Parathyroid adenoma (tissue), 2 donors: ENCODE data around the gene KIF26B.

Source experiments
- H2AFZ ChIP-seq: fragments of 300-600 bp; sonication (generic); one replicate; pipeline ENCODE4 v1.7.0; 2017; ENCODE audit warnings: antibody characterized with exemption, mild to moderate bottlenecking
- H3K27ac ChIP-seq: fragments of 300-600 bp; sonication (generic); one replicate; pipeline ENCODE4 v1.7.0; 2017
- H3K27me3 ChIP-seq: fragments of 300-600 bp; sonication (generic); one replicate; pipeline ENCODE4 v1.7.0; 2017; ENCODE audit warnings: low read length; ENCODE audit not compliant: control insufficient read depth, insufficient read depth
- H3K36me3 ChIP-seq: fragments of 300-600 bp; sonication (generic); one replicate; pipeline ENCODE4 v1.7.0; 2017; ENCODE audit warnings: low read length; ENCODE audit not compliant: control insufficient read depth, insufficient read depth
- H3K4me1 ChIP-seq: fragments of 300-600 bp; sonication (generic); one replicate; pipeline ENCODE4 v1.7.0; 2017; ENCODE audit warnings: control low read depth
- H3K4me2 ChIP-seq: fragments of 300-600 bp; sonication (generic); one replicate; pipeline ENCODE4 v1.7.0; 2017; ENCODE audit warnings: low read length
- H3K4me3 ChIP-seq: fragments of 300-600 bp; sonication (generic); one replicate; pipeline ENCODE4 v1.7.0; 2017; ENCODE audit warnings: low read depth, low read length
- H3K79me2 ChIP-seq: fragments of 300-600 bp; sonication (generic); one replicate; pipeline ENCODE4 v1.7.0; 2017; ENCODE audit warnings: control low read depth
- H3K9ac ChIP-seq: fragments of 300-600 bp; sonication (generic); one replicate; pipeline ENCODE4 v1.7.0; 2017; ENCODE audit warnings: mild to moderate bottlenecking
- H3K9me3 ChIP-seq: fragments of 300-600 bp; sonication (generic); one replicate; pipeline ENCODE4 v1.7.0; 2017; ENCODE audit warnings: low read length; ENCODE audit not compliant: control insufficient read depth
- CTCF ChIP-seq: fragments of 300-600 bp; sonication (generic); IDR thresholded peaks from one replicate; pipeline ENCODE4 v1.7.0; 2017; ENCODE audit warnings: antibody characterized with exemption, mild to moderate bottlenecking
- donor health status: primary hyperparathyroidism.

The KIF26B gene

GRCh38 chr1:245652660-245653427 is 498.1 kb downstream of the KIF26B start:
- Histone ChIP-seq H3K27ac (no peak overlapping the region), H3K36me3 (no peaks in the 10 kb centered on the region)
- no peak for TF ChIP-seq CTCF

GRCh38 chr1:245654460-245655050 is 499.8 kb downstream of the KIF26B start:
- Histone ChIP-seq H2AFZ (no peak overlapping the region), H3K27ac (no peak overlapping the region), H3K79me2 (no peaks in the 10 kb centered on the region), H3K36me3 (no peaks in the 10 kb centered on the region), H3K9ac (no peak overlapping the region), H3K27me3 (no peaks in the 10 kb centered on the region), H3K4me3 (no peak overlapping the region), H3K9me3 (no peaks in the 10 kb centered on the region), H3K4me2 (no peak overlapping the region), H3K4me1 (no peaks in the 10 kb centered on the region)
- TF ChIP-seq CTCF = no peak

More at GRCh38 chr1:245652660-245653427, 498.1 kb downstream of the KIF26B start:
- no peaks in the 10 kb centered on the region for H3K27me3 ChIP-seq
- H2AFZ ChIP-seq = no peak overlapping the region
- no peaks in the 10 kb centered on the region for H3K9me3 ChIP-seq
- no peak overlapping the region for H3K4me2 ChIP-seq
- no peak overlapping the region for H3K9ac ChIP-seq
- no peaks in the 10 kb centered on the region for H3K4me1 ChIP-seq
- H3K79me2 ChIP-seq = no peaks in the 10 kb centered on the region
- no peak overlapping the region for H3K4me3 ChIP-seq

- Histone ChIP-seq H3K9ac (no peak overlapping the region), H3K27ac (no peak overlapping the region), H3K27me3 (no peaks in the 10 kb centered on the region), H3K36me3 (no peaks in the 10 kb centered on the region), H3K9me3 (no peaks in the 10 kb centered on the region), H3K4me3 (no peak overlapping the region), H3K79me2 (no peaks in the 10 kb centered on the region), H2AFZ (no peak overlapping the region), H3K4me1 (no peaks in the 10 kb centered on the region), H3K4me2 (no peak overlapping the region)
- no peak for TF ChIP-seq CTCF
These were observed 501.5 kb downstream of the KIF26B start for GRCh38 chr1:245656189-245656717.

- H2AFZ ChIP-seq = no peak overlapping the region
- H3K4me2 ChIP-seq = no peak overlapping the region
- no peaks in the 10 kb centered on the region for H3K27me3 ChIP-seq
- no peaks in the 10 kb centered on the region for H3K9me3 ChIP-seq
- H3K36me3 ChIP-seq = no peaks in the 10 kb centered on the region
- H3K79me2 ChIP-seq = no peaks in the 10 kb centered on the region
- H3K9ac ChIP-seq = no peak overlapping the region
- H3K27ac ChIP-seq = no peak overlapping the region
- TF ChIP-seq CTCF = no peak
- H3K4me1 ChIP-seq = no peaks in the 10 kb centered on the region
- H3K4me3 ChIP-seq = no peak overlapping the region
These were observed 502.6 kb downstream of the KIF26B start for GRCh38 chr1:245657371-245657770.
